Dedifferentiated amniotic fluid mesenchymal stem cell (primary cell): Measurements from ENCODE around the gene ARPC1B.
"Not testable (repeated sequence)": the region's sequence is repeated elsewhere in the genome, so short reads cannot be mapped to it uniquely, and the experiment has no call there.

ENCODE experiments used
- DNase-seq: peaks from one replicate; pipeline ENCODE4 v3.0.0-alpha.2; 2016; ENCODE audit errors: extremely low spot score

ARPC1B gene

GRCh38 chr7:99409192-99409572 is 34.7 kb downstream of the ARPC1B start:
- DNase-seq = no peak

- DNase-seq = no peak
Measured at GRCh38 chr7:99409806-99410205, 35.3 kb downstream of the ARPC1B start.

- no peak for DNase-seq
Measured at GRCh38 chr7:99410635-99411034, 36.1 kb downstream of the ARPC1B start.

- DNase-seq = peak; percentile 46
Measured at GRCh38 chr7:99415513-99416127, 41.1 kb downstream of the ARPC1B start.

- no peak for DNase-seq
Measured at GRCh38 chr7:99418260-99418659, 43.7 kb downstream of the ARPC1B start.

- no peak for DNase-seq
Measured at GRCh38 chr7:99419323-99420021, 44.9 kb downstream of the ARPC1B start.

GRCh38 chr7:99420213-99420612 is 45.7 kb downstream of the ARPC1B start:
- no peak for DNase-seq

GRCh38 chr7:99420986-99421385 is 46.5 kb downstream of the ARPC1B start:
- DNase-seq = no peak

- DNase-seq = no peak
Measured at GRCh38 chr7:99422186-99422585, 47.7 kb downstream of the ARPC1B start.

GRCh38 chr7:99422625-99423024 is 48.1 kb downstream of the ARPC1B start:
- no peak for DNase-seq

GRCh38 chr7:99424932-99425730 is 50.6 kb downstream of the ARPC1B start:
- no peak for DNase-seq

GRCh38 chr7:99428972-99429566 is 54.5 kb downstream of the ARPC1B start:
- no peak for DNase-seq

- no peak for DNase-seq
Measured at GRCh38 chr7:99429756-99430155, 55.2 kb downstream of the ARPC1B start.

- DNase-seq = not testable (repeated sequence)
Measured at GRCh38 chr7:99431756-99432540, 57.4 kb downstream of the ARPC1B start.

- no peak for DNase-seq
Measured at GRCh38 chr7:99433158-99433557, 58.6 kb downstream of the ARPC1B start.

- no peak for DNase-seq
Measured at GRCh38 chr7:99437946-99438572, 63.5 kb downstream of the ARPC1B start.

- DNase-seq = peak; percentile 95
Measured at GRCh38 chr7:99438573-99439480, 64.3 kb downstream of the ARPC1B start, which contains the start of the genes CPSF4 and PTCD1. Gene CPSF4, plus strand, starts transcription at chr7:99438943. Its CDS starts 140 bp downstream, at chr7:99439083. Gene PTCD1, minus strand, starts transcription at chr7:99438798. Its CDS starts 3,556 bp downstream, at chr7:99435242.

- DNase-seq = peak; percentile 52
Measured at GRCh38 chr7:99440195-99440594, 65.7 kb downstream of the ARPC1B start.
